Endothelial cell of umbilical vein (primary cell): ENCODE measurements around the gene ANKRD28. TPM values are rescaled to one million over a fixed set of nuclear protein-coding genes. Genes with fewer than 3 reads are reported as not detected.

Experiments
- BruUV-seq: library from RNA; stranded (reverse); fragments of 400-500 nt; replicated peaks from 2 replicates; lab custom pipeline; 2021; lab: Mats Ljungman, UMichigan
- CTCF ChIA-PET: fragments of 300-600, 350-600 bp; sonication (Branson Sonifier 250); formaldehyde crosslinking; loops from one replicate; lab custom pipeline; 2021; ENCODE audit warnings: antibody characterized with exemption, inconsistent platforms; lab: Charles Lee
- POLR2A ChIA-PET: fragments of 300-600, 350-600 bp; sonication (Branson Sonifier 250); formaldehyde crosslinking; loops from one replicate; lab custom pipeline; 2021; ENCODE audit warnings: antibody characterized with exemption, inconsistent platforms; lab: Charles Lee
- DNase-seq: peaks from one replicate; pipeline ENCODE4 v3.0.0-alpha.2; 2011; ENCODE audit warnings: low read depth, low spot score
- FAIRE-seq: peaks from 2 replicates; lab custom pipeline; 2011; peaks lifted over from hg19 to GRCh38; lab: Jason Lieb, UNC
- H2AFZ ChIP-seq: 2 replicates; pipeline ENCODE4 v1.6.0; 2012; ENCODE audit warnings: low read depth, low read length, control low read depth, inconsistent platforms
- H3K27ac ChIP-seq: 2 replicates; pipeline ENCODE4 v1.5.1; 2011; ENCODE audit warnings: low read depth, mild to moderate bottlenecking, control low read depth, low read length, moderate library complexity; ENCODE audit not compliant: insufficient read depth
- H3K27me3 ChIP-seq, 2 experiments: 2 replicates each; pipeline versions ENCODE4 v1.6.0 to v1.6.1; 2011; ENCODE audit warnings: low read length in 2 of 2, mixed read lengths in 1 of 2; ENCODE audit not compliant: control insufficient read depth in 2 of 2, insufficient read depth in 2 of 2
- H3K36me3 ChIP-seq, 2 experiments: 2 replicates in 1 of 2; 3 replicates in 1 of 2; pipeline ENCODE4 v1.5.1; 2011; ENCODE audit warnings: low read length in 2 of 2, mild to moderate bottlenecking in 1 of 2, moderate library complexity in 1 of 2; ENCODE audit not compliant: control insufficient read depth in 2 of 2, insufficient read depth in 2 of 2; ENCODE audit errors: extremely low read depth in 1 of 2
- H3K4me1 ChIP-seq: 3 replicates; pipeline ENCODE4 v1.5.1; 2011; ENCODE audit warnings: mild to moderate bottlenecking, low read length; ENCODE audit not compliant: control insufficient read depth, insufficient read depth; ENCODE audit errors: extremely low read depth
- H3K4me2 ChIP-seq: 2 replicates; pipeline ENCODE4 v1.6.1; 2011; ENCODE audit warnings: low read length, control low read depth, mixed read lengths; ENCODE audit not compliant: insufficient read depth
- H3K4me3 ChIP-seq, 3 experiments: fragments of 200-600 bp in 1 of 3; sonication (generic), shearing (Covaris generic) in 1 of 3; replicated peaks in 1 of 3; 2 replicates each; pipeline ENCODE4 v1.5.1; 2011 to 2016; ENCODE audit warnings: control low read depth in 3 of 3, low read length in 3 of 3, mild to moderate bottlenecking in 2 of 3, inconsistent platforms in 1 of 3, low read depth in 1 of 3, moderate library complexity in 1 of 3; ENCODE audit not compliant: insufficient read depth in 1 of 3
- H3K79me2 ChIP-seq: 2 replicates; pipeline ENCODE4 v1.6.0; 2012; ENCODE audit warnings: low read length, inconsistent platforms; ENCODE audit not compliant: control insufficient read depth, insufficient read depth
- H3K9ac ChIP-seq: replicated peaks from 2 replicates; pipeline ENCODE3; 2011; ENCODE audit warnings: low read length, control low read depth; ENCODE audit not compliant: insufficient read depth; ENCODE audit errors: extremely low read depth
- H3K9me1 ChIP-seq: replicated peaks from 3 replicates; pipeline ENCODE4 v1.6.0; 2011; ENCODE audit warnings: mild to moderate bottlenecking, low read length; ENCODE audit not compliant: control insufficient read depth, insufficient read depth; ENCODE audit errors: extremely low read depth
- H3K9me3 ChIP-seq: replicated peaks from 2 replicates; pipeline ENCODE4 v1.5.1; 2012; ENCODE audit warnings: low read length, inconsistent platforms; ENCODE audit not compliant: control insufficient read depth, insufficient read depth
- H4K20me1 ChIP-seq: replicated peaks from 2 replicates; pipeline ENCODE3; 2011; ENCODE audit warnings: mild to moderate bottlenecking, low read length; ENCODE audit not compliant: control insufficient read depth, insufficient read depth; ENCODE audit errors: extremely low read depth
- CTCF ChIP-seq, 2 donors: IDR thresholded peaks; 1 replicate in 1 of 2; 2 replicates in 1 of 2; pipeline ENCODE4 v1.5.1; 2011; ENCODE audit warnings: low read length in 2 of 2, mild to moderate bottlenecking in 2 of 2, moderate library complexity in 2 of 2, control low read depth in 1 of 2, inconsistent platforms in 1 of 2, low read depth in 1 of 2; ENCODE audit not compliant: insufficient read depth in 1 of 2; ENCODE audit errors: extremely low read depth in 1 of 2
- EZH2 ChIP-seq: IDR thresholded peaks from 2 replicates; pipeline ENCODE4 v1.6.1; 2012; ENCODE audit warnings: borderline replicate concordance, low read depth, mild to moderate bottlenecking, moderate library complexity, low read length, inconsistent platforms; ENCODE audit not compliant: severe bottlenecking
- FOS ChIP-seq: IDR thresholded peaks from 2 replicates; pipeline ENCODE4 v1.6.1; 2011; ENCODE audit warnings: mild to moderate bottlenecking, low read length, moderate library complexity, borderline replicate concordance; ENCODE audit not compliant: insufficient read depth
- GATA2 ChIP-seq: IDR thresholded peaks from 2 replicates; pipeline ENCODE4 v1.7.0; 2011; ENCODE audit warnings: low read depth, mild to moderate bottlenecking, moderate library complexity, mixed read lengths, low read length; ENCODE audit not compliant: insufficient read length, insufficient read depth
- JUN ChIP-seq: IDR thresholded peaks from 2 replicates; pipeline ENCODE4 v1.6.1; 2011; ENCODE audit warnings: borderline replicate concordance, low read depth; ENCODE audit not compliant: insufficient read length, insufficient read depth
- MYC ChIP-seq: IDR thresholded peaks from one replicate; pipeline ENCODE4 v1.6.1; 2011; ENCODE audit warnings: mild to moderate bottlenecking, low read depth, low read length
- POLR2A ChIP-seq: IDR thresholded peaks from 2 replicates; pipeline ENCODE4 v1.6.1; 2012; ENCODE audit warnings: low read depth, mild to moderate bottlenecking, control low read depth, low read length
- POLR2AphosphoS5 ChIP-seq: IDR thresholded peaks from 2 replicates; pipeline ENCODE4 v1.6.1; 2012; ENCODE audit warnings: low read depth, mild to moderate bottlenecking, control low read depth, low read length, moderate library complexity; ENCODE audit not compliant: insufficient read depth
- dilution Hi-C: fragments of 300-500 bp; cut with MboI; formaldehyde crosslinking; loops from one replicate; pipeline ENCODE4 v1.15.0; 2019; ENCODE audit warnings: low sequenced_read_pairs; ENCODE audit not compliant: extremely low pct_ligation_motif_present
- intact Hi-C: fragments of 100-400 bp; cut with micrococcal nuclease; formaldehyde crosslinking; loops from one replicate; pipeline ENCODE4 v1.10.0; 2022
- polyA plus RNA-seq, 4 experiments: library from polyadenylated mRNA; depleted of rRNA in 3 of 4; stranded (reverse) in 3 of 4; unstranded in 1 of 4; fragments of >200 nt; gene quantifications; 2 replicates each; pipeline versions ENCODE4 v1.2.1 to v1.2.3, GENCODE V29; 2011 to 2012; ENCODE audit warnings: missing spikeins in 1 of 4
- total RNA-seq: library from RNA; stranded (reverse); gene quantifications from 2 replicates; pipeline ENCODE4 v1.2.3, GENCODE V29; 2021
- TF ChIP-seq, protein P1 (sequence below): IDR thresholded peaks from 2 replicates; pipeline ENCODE4 v1.6.1; 2011; ENCODE audit not compliant: insufficient read depth, insufficient read length

Gene ANKRD28
- total and polyA plus RNA-seq, 2 donors (not counting 3 experiments of a cell fraction or from before 2014, with no cell fraction given): 36.7 to 97.3 TPM

DNA sequence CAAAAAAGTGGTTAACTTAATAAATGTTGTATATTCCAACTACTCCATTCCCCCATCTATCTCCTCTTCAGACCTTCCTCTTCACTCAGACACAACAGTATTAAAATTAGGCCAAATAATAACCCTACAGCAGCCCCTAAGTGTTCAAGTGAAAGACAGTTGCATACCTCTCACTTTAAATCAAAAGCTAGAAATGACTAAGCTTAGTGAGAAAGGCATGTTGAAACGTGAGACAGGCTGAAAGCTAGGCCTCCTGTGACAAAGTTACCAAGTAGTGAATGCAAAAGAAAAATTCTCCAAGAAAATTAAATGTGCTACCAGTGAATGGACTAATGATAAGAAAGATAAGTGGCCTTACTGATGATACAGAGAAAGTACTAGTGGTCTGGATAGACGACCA, 71.7 kb downstream of the ANKRD28 start:
- CTCF ChIA-PET: interaction anchor here (0.9 to 1.3 kb wide), 3 partner anchors 33 to 95 kb away, joined by 3 to 7 read pairs (median 3); no protein-coding TSS in a partner anchor
- H3K36me3 ChIP-seq: peaks cover 8 to 10% of the 10 kb centered on the region in 2 experiments
- intact Hi-C loops (loop anchor here (2.0 kb wide), 1 partner anchor 23 kb away; no protein-coding TSS in a partner anchor), dilution Hi-C loops (no loop called here)
- H3K4me3 ChIP-seq: no peak overlapping the region
- no peaks in the 10 kb centered on the region for H3K79me2 ChIP-seq
- DNase-seq: no peak
- no peak overlapping the region for H2AFZ ChIP-seq
- H3K27ac ChIP-seq: no peak overlapping the region
- H3K9me1 ChIP-seq: no peaks in the 10 kb centered on the region
- H3K9me3 ChIP-seq: no peaks in the 10 kb centered on the region
- no peak for TF ChIP-seq GATA2
- no peak for TF ChIP-seq CTCF (IDR thresholded peaks at IDR 0.05; ENCODE audit: extremely low read depth in 1 of 2, insufficient read depth in 1 of 2, low read depth in 1 of 2, low read length in 2 of 2)
- no peak for TF ChIP-seq MYC
- TF ChIP-seq FOS: no peak
- TF ChIP-seq JUN: no peak
- H3K27me3 ChIP-seq: no peaks in the 10 kb centered on the region
- POLR2A ChIA-PET: no interaction called here
- H3K9ac ChIP-seq: no peak overlapping the region
- no peaks in the 10 kb centered on the region for H4K20me1 ChIP-seq
- BruUV-seq: no TSS peak
- FAIRE-seq: no peak
- H3K4me2 ChIP-seq: no peak overlapping the region
- no peaks in the 10 kb centered on the region for H3K4me1 ChIP-seq

GRCh38 chr3:15724446-15724845, 73.3 kb downstream of the ANKRD28 start:
- no peak for DNase-seq
- ChIA-PET POLR2A (no interaction called here), CTCF (interaction anchor here (1.0 kb wide), 1 partner anchor 94 kb away, joined by 3 read pairs; no protein-coding TSS in a partner anchor)
- Histone ChIP-seq H3K9me3 (no peaks in the 10 kb centered on the region), H2AFZ (no peak overlapping the region), H3K27ac (no peak overlapping the region), H4K20me1 (no peaks in the 10 kb centered on the region), H3K27me3 (no peaks in the 10 kb centered on the region), H3K4me2 (no peak overlapping the region), H3K4me3 (no peak overlapping the region), H3K9me1 (no peaks in the 10 kb centered on the region), H3K4me1 (no peaks in the 10 kb centered on the region), H3K79me2 (no peaks in the 10 kb centered on the region), H3K36me3 (peaks cover 8 to 10% of the 10 kb centered on the region in 2 experiments), H3K9ac (no peak overlapping the region)
- no peak for TF ChIP-seq GATA2
- no peak for TF ChIP-seq MYC
- TF ChIP-seq JUN: no peak
- TF ChIP-seq CTCF (IDR thresholded peaks at IDR 0.05; ENCODE audit: extremely low read depth in 1 of 2, insufficient read depth in 1 of 2, low read depth in 1 of 2, low read length in 2 of 2): no peak
- TF ChIP-seq, protein P1, sequence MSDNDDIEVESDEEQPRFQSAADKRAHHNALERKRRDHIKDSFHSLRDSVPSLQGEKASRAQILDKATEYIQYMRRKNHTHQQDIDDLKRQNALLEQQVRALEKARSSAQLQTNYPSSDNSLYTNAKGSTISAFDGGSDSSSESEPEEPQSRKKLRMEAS: no peak
- no peak for TF ChIP-seq POLR2AphosphoS5
- no peak for TF ChIP-seq POLR2A
- TF ChIP-seq EZH2: no peak
- TF ChIP-seq FOS: no peak
- no TSS peak for BruUV-seq
- dilution Hi-C loops: no loop called here
- no peak for FAIRE-seq
- intact Hi-C loops: no loop called here
